DND-41 (cell line): ENCODE results near the gene EPS8L2.

Source experiments
- ATAC-seq: fragments of 200-7000 bp; cut with Tn5 transposase; 3 replicates; pipeline ENCODE4 v1.9.1; 2021; ENCODE audit warnings: low read depth; ENCODE audit not compliant: insufficient read depth
- DNase-seq: peaks from one replicate; pipeline ENCODE4 v3.0.0-alpha.2; 2020
- H2AFZ ChIP-seq: 2 replicates; pipeline ENCODE4 v1.6.0; 2012; ENCODE audit warnings: low read depth, low read length
- H3K27ac ChIP-seq: 2 replicates; pipeline ENCODE4 v1.5.1; 2012; ENCODE audit warnings: low read length, inconsistent platforms
- H3K27me3 ChIP-seq: fragments of 200-600 bp; sonication (generic); 2 replicates; pipeline ENCODE4 v1.6.0; 2012; ENCODE audit warnings: low read length, mild to moderate bottlenecking, inconsistent platforms; ENCODE audit not compliant: insufficient read depth, poor library complexity
- H3K36me3 ChIP-seq: 2 replicates; pipeline ENCODE4 v1.5.1; 2012; ENCODE audit warnings: low read length, inconsistent platforms; ENCODE audit not compliant: insufficient read depth
- H3K4me1 ChIP-seq: 2 replicates; pipeline ENCODE4 v1.5.1; 2012; ENCODE audit warnings: mild to moderate bottlenecking, low read length; ENCODE audit not compliant: insufficient read depth
- H3K4me2 ChIP-seq: 2 replicates; pipeline ENCODE4 v1.6.0; 2012; ENCODE audit warnings: mild to moderate bottlenecking, moderate library complexity, low read length, inconsistent platforms; ENCODE audit not compliant: insufficient read depth
- H3K4me3 ChIP-seq, 2 experiments: fragments of 200-600 bp in 1 of 2; shearing (Covaris generic) in 1 of 2; 2 replicates each; pipeline ENCODE4 v1.5.1; 2012 to 2016; ENCODE audit warnings: inconsistent platforms in 2 of 2, low read length in 2 of 2, mild to moderate bottlenecking in 2 of 2, low read depth in 1 of 2, moderate library complexity in 1 of 2
- H3K79me2 ChIP-seq: 2 replicates; pipeline ENCODE4 v1.6.0; 2012; ENCODE audit warnings: low read length, inconsistent platforms; ENCODE audit not compliant: insufficient read depth
- H3K9ac ChIP-seq: 2 replicates; pipeline ENCODE4 v1.6.0; 2012; ENCODE audit warnings: low read depth, mild to moderate bottlenecking, inconsistent platforms, low read length, moderate library complexity
- H3K9me3 ChIP-seq: 2 replicates; pipeline ENCODE4 v1.5.1; 2012; ENCODE audit warnings: low read length, moderate library complexity, mild to moderate bottlenecking, inconsistent platforms; ENCODE audit not compliant: insufficient read depth, severe bottlenecking
- H4K20me1 ChIP-seq: 2 replicates; pipeline ENCODE4 v1.6.0; 2012; ENCODE audit warnings: low read length; ENCODE audit not compliant: insufficient read depth
- EZH2 ChIP-seq: IDR thresholded peaks from 3 replicates; pipeline ENCODE4 v1.6.1; 2012; ENCODE audit warnings: borderline replicate concordance, low read depth, mild to moderate bottlenecking, moderate library complexity, low read length, inconsistent platforms; ENCODE audit not compliant: severe bottlenecking
- TF ChIP-seq, protein P1 (sequence below): IDR thresholded peaks from 2 replicates; pipeline ENCODE4 v1.5.1; 2012; ENCODE audit warnings: borderline replicate concordance, low read length, moderate library complexity, mild to moderate bottlenecking; ENCODE audit not compliant: poor library complexity, severe bottlenecking; ENCODE audit errors: extremely low read depth

Gene EPS8L2

DNA sequence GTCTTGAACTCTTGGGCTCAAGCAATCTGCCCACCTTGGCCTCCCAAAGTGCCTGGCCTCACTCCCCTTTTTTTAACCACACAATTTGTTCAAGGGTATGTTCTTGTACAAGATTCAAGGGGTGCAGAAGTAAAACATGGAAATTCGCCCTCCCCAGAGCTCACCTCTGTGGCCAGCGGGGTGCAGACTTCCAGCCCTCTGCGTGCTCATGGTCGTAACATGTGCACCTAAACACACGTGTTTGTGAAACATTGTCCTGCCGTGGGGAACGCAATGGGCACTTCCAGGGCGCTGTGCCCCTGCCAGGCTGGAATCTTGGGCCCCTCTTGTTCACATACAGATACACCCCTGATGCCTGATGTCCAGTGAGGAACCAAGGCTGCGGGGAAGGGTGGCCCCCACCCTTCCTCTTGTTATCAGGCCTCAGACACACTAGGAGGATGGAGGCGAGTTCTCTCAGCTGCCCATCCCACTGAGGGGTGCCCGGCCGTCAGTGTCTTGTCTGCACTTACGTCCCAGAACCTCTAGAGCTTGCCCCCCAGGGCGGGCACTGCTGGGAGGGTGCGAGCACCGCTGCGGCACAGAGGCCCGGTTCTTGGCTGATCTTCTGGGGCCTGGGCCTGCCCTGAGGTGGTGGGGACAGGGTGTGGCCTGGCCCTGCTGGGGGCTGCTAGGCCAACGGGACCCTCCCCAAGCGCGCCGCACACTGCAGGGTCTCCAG is 4.1 kb upstream of the EPS8L2 start:
- DNase-seq: no peak
- Histone ChIP-seq H3K4me2 (no peak overlapping the region), H3K36me3 (peaks cover 28% of the 10 kb centered on the region)

DNA sequence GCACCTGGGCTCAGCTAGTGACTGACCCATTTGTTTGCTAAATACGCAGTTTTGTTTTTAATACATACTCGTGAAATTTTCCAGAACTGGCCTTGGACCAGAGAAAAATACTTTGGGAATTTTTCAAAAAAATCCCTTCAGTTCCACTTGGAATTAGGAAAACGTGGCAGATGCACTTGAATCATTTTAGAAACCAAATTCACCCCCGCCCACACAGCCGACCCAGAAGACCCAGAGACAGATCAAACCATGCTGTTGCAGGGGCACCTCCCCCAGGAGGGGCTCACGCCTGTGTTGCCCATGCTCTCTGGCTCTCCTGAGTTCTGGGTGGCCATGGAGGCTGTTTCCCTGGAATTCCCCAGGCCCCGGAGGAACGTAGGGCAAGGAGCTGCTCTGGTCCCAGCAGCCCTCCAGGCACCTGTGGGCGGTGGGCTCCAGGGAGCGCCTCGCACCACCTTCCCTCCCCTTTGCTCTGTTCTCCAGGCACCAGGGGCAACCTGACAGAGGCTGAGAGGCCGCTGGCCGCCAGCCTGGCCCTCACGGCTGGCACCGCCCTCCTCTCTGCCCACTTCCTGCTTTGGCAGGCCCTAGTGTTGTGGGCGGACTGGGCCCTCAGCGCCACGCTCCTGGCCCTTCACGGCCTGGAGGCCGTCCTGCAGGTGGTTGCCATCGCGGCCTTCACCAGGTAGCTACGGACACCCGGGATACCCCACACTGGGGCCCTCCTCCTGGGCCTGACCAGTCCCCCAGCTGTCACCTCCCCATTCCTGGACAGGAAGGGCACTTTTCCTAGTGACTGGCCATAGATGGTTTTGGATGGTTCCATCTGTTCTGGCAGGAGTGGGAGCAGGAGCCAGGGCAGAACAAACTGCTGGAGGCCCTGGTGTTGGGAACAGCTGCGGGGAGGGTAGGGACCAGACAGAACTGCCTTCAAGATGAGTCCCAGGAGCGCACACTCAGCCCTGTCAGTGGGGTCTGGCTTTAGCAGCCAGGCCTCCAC is 3.3 kb upstream of the EPS8L2 start:
- Histone ChIP-seq H4K20me1 (peaks cover 9% of the 10 kb centered on the region), H3K4me3 (no peak overlapping the region), H3K4me2 (no peak overlapping the region), H2AFZ (no peak overlapping the region), H3K9me3 (no peaks in the 10 kb centered on the region), H3K9ac (no peak overlapping the region), H3K27ac (no peak overlapping the region), H3K36me3 (peaks cover 28% of the 10 kb centered on the region), H3K27me3 (no peaks in the 10 kb centered on the region), H3K79me2 (peaks cover 12% of the 10 kb centered on the region), H3K4me1 (no peaks in the 10 kb centered on the region)
- TF ChIP-seq, protein P1, sequence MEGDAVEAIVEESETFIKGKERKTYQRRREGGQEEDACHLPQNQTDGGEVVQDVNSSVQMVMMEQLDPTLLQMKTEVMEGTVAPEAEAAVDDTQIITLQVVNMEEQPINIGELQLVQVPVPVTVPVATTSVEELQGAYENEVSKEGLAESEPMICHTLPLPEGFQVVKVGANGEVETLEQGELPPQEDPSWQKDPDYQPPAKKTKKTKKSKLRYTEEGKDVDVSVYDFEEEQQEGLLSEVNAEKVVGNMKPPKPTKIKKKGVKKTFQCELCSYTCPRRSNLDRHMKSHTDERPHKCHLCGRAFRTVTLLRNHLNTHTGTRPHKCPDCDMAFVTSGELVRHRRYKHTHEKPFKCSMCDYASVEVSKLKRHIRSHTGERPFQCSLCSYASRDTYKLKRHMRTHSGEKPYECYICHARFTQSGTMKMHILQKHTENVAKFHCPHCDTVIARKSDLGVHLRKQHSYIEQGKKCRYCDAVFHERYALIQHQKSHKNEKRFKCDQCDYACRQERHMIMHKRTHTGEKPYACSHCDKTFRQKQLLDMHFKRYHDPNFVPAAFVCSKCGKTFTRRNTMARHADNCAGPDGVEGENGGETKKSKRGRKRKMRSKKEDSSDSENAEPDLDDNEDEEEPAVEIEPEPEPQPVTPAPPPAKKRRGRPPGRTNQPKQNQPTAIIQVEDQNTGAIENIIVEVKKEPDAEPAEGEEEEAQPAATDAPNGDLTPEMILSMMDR: no peak
- TF ChIP-seq EZH2: no peak
- no peak for DNase-seq
- ATAC-seq: no peak

More for the DNA sequence above, 4.1 kb upstream of the EPS8L2 start:
- TF ChIP-seq, protein P1: no peak
- no peak for TF ChIP-seq EZH2
- H4K20me1 ChIP-seq: peaks cover 9% of the 10 kb centered on the region
- no peak overlapping the region for H2AFZ ChIP-seq
- H3K27me3 ChIP-seq: no peaks in the 10 kb centered on the region
- H3K9ac ChIP-seq: no peak overlapping the region
- peaks cover 4% of the 10 kb centered on the region for H3K4me1 ChIP-seq
- no peak overlapping the region for H3K4me3 ChIP-seq
- peaks cover 21% of the 10 kb centered on the region for H3K79me2 ChIP-seq
- no peaks in the 10 kb centered on the region for H3K9me3 ChIP-seq
- ATAC-seq: no peak
- no peak overlapping the region for H3K27ac ChIP-seq

DNA sequence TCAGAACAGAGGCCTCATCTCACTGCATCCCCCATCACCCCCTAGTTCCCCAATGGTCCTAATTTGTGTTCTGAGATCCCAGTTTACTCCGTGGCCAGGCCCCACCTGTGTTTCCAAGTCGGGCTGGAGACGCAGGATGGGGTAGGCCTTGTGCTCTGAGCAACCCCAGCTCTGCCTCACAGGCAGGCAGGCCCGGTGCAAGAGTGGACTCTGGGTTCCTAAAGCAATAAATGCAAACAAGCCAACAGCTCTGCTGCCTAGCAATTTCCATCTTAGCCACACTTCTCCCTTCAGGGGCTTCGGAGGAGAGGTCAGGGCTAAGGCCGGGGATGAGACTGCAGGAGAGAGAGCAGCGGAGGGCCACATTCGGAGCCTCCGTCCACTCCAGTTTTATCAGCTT is 2.5 kb upstream of the EPS8L2 start:
- no peaks in the 10 kb centered on the region for H3K4me1 ChIP-seq
- no peak overlapping the region for H3K4me3 ChIP-seq
- no peak overlapping the region for H2AFZ ChIP-seq
- peaks cover 28% of the 10 kb centered on the region for H3K36me3 ChIP-seq
- H3K27me3 ChIP-seq: no peaks in the 10 kb centered on the region
- no peak overlapping the region for H3K4me2 ChIP-seq
- no peak overlapping the region for H3K27ac ChIP-seq
- no peak for DNase-seq
- peaks cover 9% of the 10 kb centered on the region for H4K20me1 ChIP-seq
- no peak for ATAC-seq
- no peaks in the 10 kb centered on the region for H3K9me3 ChIP-seq
- H3K9ac ChIP-seq: no peak overlapping the region
- peaks cover 6% of the 10 kb centered on the region for H3K79me2 ChIP-seq
- TF ChIP-seq, protein P1: no peak
- no peak for TF ChIP-seq EZH2
